Colonic mucosa (tissue), 4 donors: ENCODE measurements around the gene LRRC8B. TPM values are rescaled to one million over a fixed set of nuclear protein-coding genes. Genes with fewer than 3 reads are reported as not detected.
"Not testable (repeated sequence)": the region's sequence is repeated elsewhere in the genome, so short reads cannot be mapped to it uniquely, and the experiment has no call there.

Experiments
- DNase-seq: peaks from one replicate; pipeline ENCODE4 v3.0.0-alpha.2; 2020
- H3K27ac ChIP-seq: fragments of 200-600 bp; one replicate; pipeline ENCODE4 v1.8.0; 2021
- H3K27me3 ChIP-seq: fragments of 200-600 bp; one replicate; pipeline ENCODE4 v1.8.0; 2021
- H3K36me3 ChIP-seq: fragments of 200-600 bp; one replicate; pipeline ENCODE4 v1.8.0; 2021
- H3K4me1 ChIP-seq: fragments of 200-600 bp; one replicate; pipeline ENCODE4 v1.8.0; 2021; ENCODE audit warnings: mild to moderate bottlenecking
- H3K4me3 ChIP-seq: fragments of 200-600 bp; one replicate; pipeline ENCODE4 v1.8.0; 2021
- H3K9ac ChIP-seq, 2 donors: one replicate each; pipeline ENCODE4 v1.7.0; 2013; ENCODE audit warnings: control low read depth in 2 of 2, low read depth in 2 of 2, low read length in 2 of 2
- H3K9me3 ChIP-seq: fragments of 200-600 bp; one replicate; pipeline ENCODE4 v1.8.0; 2021
- intact Hi-C: fragments of 100-400 bp; cut with DNase I; formaldehyde crosslinking; loops from one replicate; pipeline ENCODE4 v1.14.1; 2022
- total RNA-seq, 2 donors: library from RNA; stranded (reverse); fragmentation: NEBNext Ultra II Directional in 1 of 2; extraction: Animal tissue kit (Norgen Biotek cat#: 25700) in 1 of 2; gene quantifications; one replicate each; pipeline ENCODE4 v1.2.1, GENCODE V29; 2021
- TF ChIP-seq, protein P1 (sequence below): fragments of 200-600 bp; IDR thresholded peaks from one replicate; pipeline ENCODE4 v1.8.0; 2022; ENCODE audit warnings: antibody characterized with exemption, mild to moderate bottlenecking
- donor health status: healthy.
- donor health status: DM: no; HTN: no; CAD: no.
- donor health status: DM: no; HTN: no; CAD: no.

The LRRC8B gene
- total RNA-seq, 2 donors from 2014 or later: 14.4 to 15.0 TPM

DNA sequence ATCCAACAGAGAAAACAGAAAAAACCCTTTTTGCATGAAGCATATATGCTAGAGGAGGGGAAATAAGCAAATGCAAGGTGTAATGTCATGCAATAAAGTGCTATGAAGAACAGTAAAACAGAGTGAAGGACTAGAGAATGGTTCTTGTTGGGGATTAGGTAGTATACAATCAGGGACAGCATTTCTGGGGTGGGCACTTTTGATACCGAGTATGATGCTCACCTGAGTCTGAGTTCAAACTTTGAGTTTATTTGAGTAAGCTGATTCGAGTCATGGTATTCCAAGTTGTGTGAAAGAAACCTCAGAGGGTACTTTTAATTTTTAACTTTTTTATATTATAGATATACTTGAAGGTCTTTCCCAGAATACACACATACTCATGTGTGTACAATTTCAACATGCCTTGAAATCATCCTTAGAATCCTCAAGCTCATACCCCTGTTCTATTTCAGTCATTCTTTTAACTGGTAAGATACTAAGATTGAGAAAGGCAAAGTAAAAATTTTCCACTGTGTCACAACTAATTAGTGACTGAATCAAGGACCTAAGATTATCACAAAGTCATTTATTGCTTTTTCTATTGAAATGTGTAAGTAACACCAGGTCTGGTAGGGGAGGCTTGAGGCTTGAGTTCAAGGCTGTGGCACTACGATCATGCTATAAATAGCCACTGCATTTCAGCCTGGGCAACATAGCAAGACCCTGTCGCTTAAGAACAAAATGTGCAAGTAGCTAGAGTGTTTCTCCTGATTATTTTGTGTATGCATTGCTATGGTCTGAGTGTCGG lies 12.1 kb downstream of the LRRC8B start:
- H3K4me3 ChIP-seq: no peak overlapping the region
- no peak overlapping the region for H3K9ac ChIP-seq
- no peak for DNase-seq
- no peak overlapping the region for H3K27ac ChIP-seq
- H3K36me3 ChIP-seq: no peaks in the 10 kb centered on the region
- intact Hi-C loops: no loop called here
- no peaks in the 10 kb centered on the region for H3K9me3 ChIP-seq
- no peaks in the 10 kb centered on the region for H3K27me3 ChIP-seq
- TF ChIP-seq, protein P1, sequence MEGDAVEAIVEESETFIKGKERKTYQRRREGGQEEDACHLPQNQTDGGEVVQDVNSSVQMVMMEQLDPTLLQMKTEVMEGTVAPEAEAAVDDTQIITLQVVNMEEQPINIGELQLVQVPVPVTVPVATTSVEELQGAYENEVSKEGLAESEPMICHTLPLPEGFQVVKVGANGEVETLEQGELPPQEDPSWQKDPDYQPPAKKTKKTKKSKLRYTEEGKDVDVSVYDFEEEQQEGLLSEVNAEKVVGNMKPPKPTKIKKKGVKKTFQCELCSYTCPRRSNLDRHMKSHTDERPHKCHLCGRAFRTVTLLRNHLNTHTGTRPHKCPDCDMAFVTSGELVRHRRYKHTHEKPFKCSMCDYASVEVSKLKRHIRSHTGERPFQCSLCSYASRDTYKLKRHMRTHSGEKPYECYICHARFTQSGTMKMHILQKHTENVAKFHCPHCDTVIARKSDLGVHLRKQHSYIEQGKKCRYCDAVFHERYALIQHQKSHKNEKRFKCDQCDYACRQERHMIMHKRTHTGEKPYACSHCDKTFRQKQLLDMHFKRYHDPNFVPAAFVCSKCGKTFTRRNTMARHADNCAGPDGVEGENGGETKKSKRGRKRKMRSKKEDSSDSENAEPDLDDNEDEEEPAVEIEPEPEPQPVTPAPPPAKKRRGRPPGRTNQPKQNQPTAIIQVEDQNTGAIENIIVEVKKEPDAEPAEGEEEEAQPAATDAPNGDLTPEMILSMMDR: no peak
- no peaks in the 10 kb centered on the region for H3K4me1 ChIP-seq

DNA sequence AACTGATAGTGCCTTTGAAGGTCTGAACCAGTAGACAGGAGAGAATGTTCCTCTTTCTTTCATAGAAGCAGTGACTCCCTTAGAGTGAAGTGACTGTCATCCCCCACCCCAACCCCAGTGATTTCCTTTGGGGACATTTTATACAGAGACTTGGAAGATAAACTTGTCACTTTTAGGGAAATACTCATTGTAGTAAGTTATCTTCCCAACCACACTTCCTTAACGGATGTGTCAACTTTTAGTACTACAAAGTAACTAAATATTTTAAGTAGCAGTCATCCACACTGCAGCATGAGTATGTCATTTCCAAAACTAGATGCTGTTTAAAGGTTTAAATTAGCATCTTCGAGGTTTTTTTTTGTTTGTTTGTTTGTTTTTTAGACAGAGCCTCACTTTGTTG lies 13.7 kb downstream of the LRRC8B start:
- no peak overlapping the region for H3K27ac ChIP-seq
- TF ChIP-seq, protein P1: no peak
- intact Hi-C loops: no loop called here
- no peaks in the 10 kb centered on the region for H3K4me1 ChIP-seq
- no peaks in the 10 kb centered on the region for H3K36me3 ChIP-seq
- no peaks in the 10 kb centered on the region for H3K27me3 ChIP-seq
- no peak for DNase-seq
- no peak overlapping the region for H3K4me3 ChIP-seq
- no peak overlapping the region for H3K9ac ChIP-seq
- H3K9me3 ChIP-seq: no peaks in the 10 kb centered on the region

DNA sequence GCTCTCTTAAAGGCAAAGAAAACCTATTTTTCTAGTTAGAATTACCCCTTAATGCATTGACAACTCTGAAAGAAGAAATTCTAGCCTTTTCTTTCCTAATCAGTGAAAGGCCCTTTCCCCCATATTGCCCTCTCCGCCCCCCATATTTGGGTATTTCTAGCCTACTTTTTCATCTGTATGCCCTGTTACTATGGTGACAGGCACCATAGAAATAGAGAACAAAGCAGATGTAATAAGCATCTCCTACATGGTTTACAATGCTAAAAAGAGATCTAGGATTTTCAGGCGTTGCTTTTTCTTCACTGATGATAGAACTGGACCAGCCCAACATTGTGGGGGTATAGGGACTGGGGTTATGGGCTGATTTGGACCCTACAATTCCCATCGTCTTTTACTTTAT lies 14.5 kb downstream of the LRRC8B start:
- TF ChIP-seq, protein P1: no peak
- intact Hi-C loops: no loop called here

DNA sequence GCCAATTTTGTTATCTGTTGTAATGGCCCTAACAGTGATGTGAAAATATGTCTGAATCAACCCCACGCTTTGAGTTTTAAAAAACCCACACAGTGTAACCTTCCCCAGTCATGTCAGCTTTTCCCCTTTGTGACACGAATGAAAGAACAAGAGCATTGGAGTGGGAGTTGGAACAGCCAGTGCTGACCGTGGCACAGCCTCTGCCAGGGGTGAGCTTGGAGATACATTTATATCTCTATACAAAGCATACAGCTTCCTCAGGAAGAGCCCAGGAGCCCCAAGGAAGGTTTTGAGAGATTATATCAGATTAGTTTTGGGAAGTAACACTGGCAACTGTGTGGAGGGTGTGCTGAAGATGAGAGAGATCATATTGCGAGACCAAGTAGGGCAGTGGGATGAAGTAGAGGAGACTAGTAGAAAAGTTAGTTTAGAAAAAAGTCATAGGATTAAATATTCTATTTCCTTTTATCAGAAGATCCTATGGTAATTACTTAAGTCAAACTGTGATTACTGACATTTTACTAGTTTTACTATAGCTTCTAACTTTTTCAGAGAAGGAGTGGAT lies 15.9 kb downstream of the LRRC8B start:
- no peak overlapping the region for H3K27ac ChIP-seq
- H3K9me3 ChIP-seq: no peaks in the 10 kb centered on the region
- H3K4me3 ChIP-seq: no peak overlapping the region
- no peaks in the 10 kb centered on the region for H3K36me3 ChIP-seq
- TF ChIP-seq, protein P1: no peak
- no peak overlapping the region for H3K9ac ChIP-seq
- DNase-seq: no peak
- no peaks in the 10 kb centered on the region for H3K4me1 ChIP-seq
- H3K27me3 ChIP-seq: no peaks in the 10 kb centered on the region
- intact Hi-C loops: no loop called here

More for the DNA sequence above, 14.5 kb downstream of the LRRC8B start:
- Histone ChIP-seq H3K9me3 (no peaks in the 10 kb centered on the region), H3K9ac (no peak overlapping the region), H3K4me1 (no peaks in the 10 kb centered on the region), H3K4me3 (no peak overlapping the region), H3K36me3 (no peaks in the 10 kb centered on the region), H3K27ac (no peak overlapping the region), H3K27me3 (no peaks in the 10 kb centered on the region)
- DNase-seq: no peak

DNA sequence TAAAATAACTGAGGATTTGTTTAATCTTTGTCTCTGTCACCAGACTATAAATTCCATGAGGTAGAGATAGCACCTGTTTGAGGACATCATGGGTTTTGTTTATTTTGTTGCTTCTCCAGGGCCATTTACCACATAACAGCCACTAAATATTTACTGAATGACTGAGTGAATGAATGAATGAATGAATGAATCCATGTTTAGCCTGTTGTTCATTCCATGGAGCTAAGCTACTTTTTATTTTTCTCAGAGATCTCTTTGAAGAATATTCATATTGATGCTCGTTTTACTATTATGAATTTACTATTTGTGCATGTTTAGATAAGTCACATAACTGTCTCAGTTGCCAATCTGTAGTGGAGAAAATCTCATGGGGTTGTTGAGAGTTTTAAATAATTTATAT lies 17.7 kb downstream of the LRRC8B start:
- Histone ChIP-seq H3K4me1 (no peaks in the 10 kb centered on the region), H3K27me3 (no peaks in the 10 kb centered on the region), H3K4me3 (no peak overlapping the region), H3K27ac (no peak overlapping the region), H3K9ac (no peak overlapping the region), H3K9me3 (no peaks in the 10 kb centered on the region), H3K36me3 (no peaks in the 10 kb centered on the region)
- no peak for DNase-seq
- TF ChIP-seq, protein P1: no peak
- intact Hi-C loops: no loop called here

DNA sequence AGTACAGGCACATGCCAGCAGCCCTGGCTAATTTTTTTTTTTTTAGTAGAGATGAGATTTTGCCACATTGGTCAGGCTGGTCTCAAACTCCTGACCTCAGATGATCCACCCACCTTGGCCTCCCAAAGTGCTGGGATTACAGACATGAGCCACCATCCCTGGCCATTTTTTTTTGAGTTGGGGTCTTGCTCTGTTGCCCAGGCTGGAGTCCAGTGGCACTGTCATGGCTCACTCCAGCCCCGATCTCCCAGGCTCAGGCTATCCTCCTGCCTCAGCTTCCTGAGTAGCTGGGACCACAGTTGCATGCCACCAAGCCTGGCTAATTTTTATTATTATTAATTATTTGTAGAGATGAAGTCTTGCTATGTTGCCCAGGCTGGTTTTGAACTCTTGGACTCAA lies 19.0 kb downstream of the LRRC8B start:
- H3K9ac ChIP-seq, DNase-seq, H3K4me3 ChIP-seq, intact Hi-C loops, H3K9me3 ChIP-seq, H3K4me1 ChIP-seq, H3K36me3 ChIP-seq, H3K27me3 ChIP-seq, H3K27ac ChIP-seq: not testable (repeated sequence)
